ENCODE measurements around the gene THOC3.
"Not testable (repeated sequence)": the region's sequence is repeated elsewhere in the genome, so short reads cannot be mapped to it uniquely, and the experiment has no call there.

The THOC3 gene

GRCh38 chr5:175952810-175953209 is 15.3 kb downstream of the THOC3 start:
- POLR2A ChIA-PET; DNase-seq (ENCODE audit: low read depth, low spot score); CTCF ChIA-PET; H3K4me3 ChIP-seq (ENCODE audit: low read depth, low read length): not testable (repeated sequence)

GRCh38 chr5:175951339-175951969 is 16.7 kb downstream of the THOC3 start:
- DNase-seq (ENCODE audit: low read depth, low spot score); CTCF ChIA-PET; POLR2A ChIA-PET; H3K4me3 ChIP-seq (ENCODE audit: low read depth, low read length): not testable (repeated sequence)

- POLR2A ChIA-PET; CTCF ChIA-PET; DNase-seq (ENCODE audit: low read depth, low spot score); H3K4me3 ChIP-seq (ENCODE audit: low read depth, low read length): not testable (repeated sequence)
Observed at GRCh38 chr5:175948329-175949108, 19.6 kb downstream of the THOC3 start.

GRCh38 chr5:175943253-175943652 is 24.9 kb downstream of the THOC3 start:
- POLR2A ChIA-PET; H3K4me3 ChIP-seq (ENCODE audit: low read depth, low read length); CTCF ChIA-PET; DNase-seq (ENCODE audit: low read depth, low spot score): not testable (repeated sequence)

GRCh38 chr5:175940632-175941031 is 27.5 kb downstream of the THOC3 start:
- CTCF ChIA-PET; DNase-seq (ENCODE audit: low read depth, low spot score); H3K4me3 ChIP-seq (ENCODE audit: low read depth, low read length); POLR2A ChIA-PET: not testable (repeated sequence)

- CTCF ChIA-PET; H3K4me3 ChIP-seq (ENCODE audit: low read depth, low read length); DNase-seq (ENCODE audit: low read depth, low spot score); POLR2A ChIA-PET: not testable (repeated sequence)
Observed at GRCh38 chr5:175938489-175938888, 29.6 kb downstream of the THOC3 start.

GRCh38 chr5:175928752-175929151 is 39.4 kb downstream of the THOC3 start:
- DNase-seq (ENCODE audit: low read depth, low spot score); CTCF ChIA-PET; H3K4me3 ChIP-seq (ENCODE audit: low read depth, low read length); POLR2A ChIA-PET: not testable (repeated sequence)

- DNase-seq (ENCODE audit: low read depth, low spot score); POLR2A ChIA-PET; H3K4me3 ChIP-seq (ENCODE audit: low read depth, low read length); CTCF ChIA-PET: not testable (repeated sequence)
Observed at GRCh38 chr5:175925106-175925505, 43.0 kb downstream of the THOC3 start.

GRCh38 chr5:175922192-175922885 is 45.8 kb downstream of the THOC3 start:
- no peak for TF ChIP-seq CTCF (IDR thresholded peaks at IDR 0.05; ENCODE audit: insufficient read depth, low read length, missing control alignments)
- no peak overlapping the region for H3K4me3 ChIP-seq (ENCODE audit: low read depth, low read length)
- peak; percentile 97 for DNase-seq (ENCODE audit: low read depth, low spot score)
- CTCF ChIA-PET = no interaction called here
- POLR2A ChIA-PET = interaction anchor here (0.6 kb wide), 1 partner anchor 1607 kb away, joined by 3 read pairs; no protein-coding TSS in a partner anchor

- no peak overlapping the region for H3K4me3 ChIP-seq (ENCODE audit: low read depth, low read length)
- POLR2A ChIA-PET = no interaction called here
- no peak for TF ChIP-seq CTCF (IDR thresholded peaks at IDR 0.05; ENCODE audit: insufficient read depth, low read length, missing control alignments)
- DNase-seq (ENCODE audit: low read depth, low spot score) = no peak
- CTCF ChIA-PET = interaction anchor here (1.4 to 1.8 kb wide), 2 partner anchors 17 to 191 kb away, joined by 6 read pairs; no protein-coding TSS in a partner anchor
Observed at GRCh38 chr5:175921061-175921730, 46.9 kb downstream of the THOC3 start.
